GM19455 (cell line): ENCODE measurements around the gene ZNF181.

ENCODE experiments used
- ATAC-seq: cut with Tn5 transposase; IDR thresholded peaks from one replicate; pipeline ENCODE4 v1.9.1; 2021; ENCODE audit not compliant: unreplicated experiment

Gene ZNF181

GRCh38 chr19:34744896-34745690 is 11.1 kb downstream of the ZNF181 start:
- ATAC-seq = no peak

- ATAC-seq = no peak
Measured at GRCh38 chr19:34757441-34757840, 23.4 kb downstream of the ZNF181 start.

- no peak for ATAC-seq
Measured at GRCh38 chr19:34759218-34759917, 25.3 kb downstream of the ZNF181 start.

DNA sequence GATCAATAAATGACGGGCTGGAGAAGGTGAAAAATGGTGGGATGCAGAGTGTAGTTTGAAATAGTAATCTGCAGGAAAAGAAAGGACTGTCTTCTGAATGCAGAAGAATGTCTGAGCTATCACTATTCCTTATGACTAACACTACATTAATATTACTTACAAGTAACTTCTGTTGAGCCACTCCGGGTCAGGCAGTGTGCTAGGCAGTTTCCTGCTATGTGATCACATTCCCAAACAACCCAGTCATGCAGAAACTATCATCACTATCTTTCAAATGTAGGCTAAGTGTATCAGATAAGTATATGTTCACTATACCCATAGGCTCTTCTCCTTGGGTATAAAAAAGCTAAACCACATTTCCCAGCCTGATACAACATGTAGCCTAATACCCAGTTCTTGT is 32.3 kb downstream of the ZNF181 start:
- no peak for ATAC-seq

DNA sequence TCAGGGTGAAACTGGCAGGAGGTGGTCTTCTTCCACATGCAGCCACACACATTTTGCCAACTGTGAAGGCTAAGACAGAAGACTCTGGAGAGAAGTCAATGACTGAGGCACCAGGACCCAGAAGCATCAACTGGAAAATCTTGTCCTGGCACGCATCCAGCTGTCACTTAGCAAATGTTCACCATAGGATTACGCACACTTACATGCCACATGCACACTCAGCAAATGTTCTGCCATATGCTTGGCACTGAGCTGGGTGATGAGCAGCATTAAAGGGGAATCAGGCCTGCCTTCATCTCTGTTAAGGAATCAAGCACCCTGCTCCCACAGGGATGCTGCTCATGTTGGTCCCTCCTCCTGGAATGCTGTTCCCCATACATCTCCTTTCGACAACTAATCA is 33.9 kb downstream of the ZNF181 start:
- no peak for ATAC-seq

DNA sequence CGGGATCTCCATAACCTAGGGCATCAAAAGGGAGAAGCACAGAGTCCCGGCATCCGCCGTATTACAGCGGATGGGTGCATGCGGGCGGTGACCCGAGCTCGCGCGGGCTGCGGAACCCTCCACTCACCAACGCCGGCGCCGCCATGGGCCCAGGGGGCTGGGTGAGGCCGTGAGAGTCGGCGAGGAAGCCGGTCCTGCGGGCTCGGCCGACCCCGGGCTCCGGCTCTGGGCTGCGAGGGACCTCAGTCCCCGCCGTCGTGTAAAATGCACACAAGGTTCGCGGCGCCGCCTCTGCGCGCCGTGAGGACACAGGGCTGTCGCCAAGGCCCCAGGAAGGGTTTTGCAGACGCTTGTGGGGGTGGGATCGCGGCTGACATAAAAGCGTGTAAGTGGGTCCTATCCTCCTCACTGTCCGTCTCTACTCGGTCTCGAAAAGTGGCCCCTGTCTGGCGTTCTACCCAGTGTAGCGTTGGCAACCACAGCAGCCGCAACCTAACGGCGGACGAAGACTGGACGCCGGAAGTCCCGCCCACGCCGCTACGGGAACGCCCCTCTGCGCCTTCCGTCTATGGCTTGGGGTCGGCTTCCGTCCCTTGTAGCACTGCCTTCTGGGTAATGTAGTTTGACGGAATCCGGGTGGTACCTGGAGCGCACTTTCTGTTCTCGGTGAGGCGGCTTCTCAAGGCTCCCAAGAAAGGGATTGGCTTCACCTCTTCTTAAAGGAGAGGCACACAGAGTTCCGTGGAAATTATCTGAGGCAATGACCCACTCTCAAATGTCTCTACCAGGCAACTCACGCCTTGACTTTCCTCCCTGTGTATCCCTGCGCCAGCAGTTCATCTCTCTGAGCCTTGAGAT is 38.9 kb downstream of the ZNF181 start, which contains the start of gene ZNF599:
ZNF599 (minus strand) TSS at position 519 of the 858 bp plus-strand sequence; CDS start at position 145, 374 bp downstream.
- peak; percentile 97 for ATAC-seq

DNA sequence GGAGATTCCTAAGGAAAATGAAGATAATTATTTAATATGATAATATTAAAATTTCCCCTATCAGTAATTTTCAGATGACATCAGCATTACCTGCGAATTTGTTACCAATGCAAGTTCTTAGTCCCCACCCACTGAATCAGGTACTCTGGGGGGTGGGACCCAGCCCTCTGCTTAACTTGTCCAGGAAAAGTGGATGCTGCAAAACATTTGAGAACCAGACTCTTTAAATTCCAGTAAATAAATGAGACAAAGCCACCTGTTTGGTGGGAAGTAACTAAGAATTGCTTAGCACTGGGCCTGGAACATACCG is 39.5 kb downstream of the ZNF181 start:
- no peak for ATAC-seq

DNA sequence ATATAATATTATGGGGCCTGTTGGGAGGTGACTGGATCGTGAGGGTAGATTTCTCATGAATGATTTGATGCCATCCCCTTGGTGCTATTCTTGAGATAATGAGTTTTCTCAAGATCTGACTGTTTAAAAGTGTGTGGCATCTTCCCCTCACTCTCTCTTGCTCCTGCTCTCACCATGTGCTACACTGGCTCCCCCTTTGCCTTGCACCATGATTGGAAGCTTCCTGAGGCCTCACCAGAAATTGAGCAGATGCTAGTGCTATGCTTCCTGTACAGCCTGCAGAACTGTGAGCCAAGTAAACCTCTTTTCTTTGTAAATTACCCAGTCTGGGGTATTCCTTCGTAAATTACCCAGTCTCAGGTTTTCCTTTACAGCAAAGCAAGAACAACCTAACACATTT is 40.8 kb downstream of the ZNF181 start:
- ATAC-seq = no peak

GRCh38 chr19:34778342-34778741 is 44.3 kb downstream of the ZNF181 start:
- no peak for ATAC-seq

GRCh38 chr19:34779652-34780051 is 45.6 kb downstream of the ZNF181 start:
- ATAC-seq = no peak

DNA sequence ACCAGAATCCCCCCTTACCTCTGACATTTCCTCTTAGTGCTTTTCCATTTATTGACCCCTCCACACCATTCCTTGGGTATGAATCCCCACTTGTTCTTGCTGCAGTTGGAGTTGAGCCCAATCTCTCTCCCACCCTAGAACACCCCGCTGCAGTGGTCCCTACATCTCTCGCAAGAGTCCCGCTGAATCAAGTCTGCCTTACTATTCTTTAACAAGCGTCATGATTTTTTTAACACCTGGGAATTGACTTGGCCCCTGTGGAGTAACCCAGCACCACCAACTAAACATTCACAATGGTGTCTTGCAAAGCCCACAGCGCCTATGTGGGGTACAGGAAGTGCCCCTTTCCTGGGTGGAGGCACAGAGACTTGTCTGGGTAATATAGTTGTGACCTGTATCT is 52.2 kb downstream of the ZNF181 start:
- ATAC-seq = no peak

GRCh38 chr19:34787059-34787824 is 53.2 kb downstream of the ZNF181 start:
- ATAC-seq = no peak

- ATAC-seq = no peak
Measured at GRCh38 chr19:34788074-34788473, 54.0 kb downstream of the ZNF181 start.

- no peak for ATAC-seq
Measured at GRCh38 chr19:34793565-34793964, 59.5 kb downstream of the ZNF181 start.

- ATAC-seq = no peak
Measured at GRCh38 chr19:34794066-34794960, 60.3 kb downstream of the ZNF181 start.
